ENCODE measurements around the gene MAST2.
"Not testable (repeated sequence)": the region's sequence is repeated elsewhere in the genome, so short reads cannot be mapped to it uniquely, and the experiment has no call there.

The MAST2 gene

GRCh38 chr1:45862008-45862407 lies 58.6 kb downstream of the MAST2 start:
- DNase-seq: no peak

- DNase-seq: peak; percentile 16
These were observed 59.8 kb downstream of the MAST2 start for GRCh38 chr1:45863218-45863617.

- DNase-seq: peak; percentile 39
These were observed 61.0 kb downstream of the MAST2 start for GRCh38 chr1:45864167-45865106.

- DNase-seq: no peak
These were observed 64.4 kb downstream of the MAST2 start for GRCh38 chr1:45867697-45868348.

- no peak for DNase-seq
These were observed 65.4 kb downstream of the MAST2 start for GRCh38 chr1:45868861-45869260.

GRCh38 chr1:45870500-45870899 lies 67.1 kb downstream of the MAST2 start:
- no peak for DNase-seq

- DNase-seq: not testable (repeated sequence)
These were observed 68.9 kb downstream of the MAST2 start for GRCh38 chr1:45872173-45872801.

- DNase-seq: no peak
These were observed 72.7 kb downstream of the MAST2 start for GRCh38 chr1:45876000-45876617.

- DNase-seq: no peak
These were observed 73.9 kb downstream of the MAST2 start for GRCh38 chr1:45877264-45877663.

GRCh38 chr1:45879885-45880598 lies 76.6 kb downstream of the MAST2 start:
- no peak for DNase-seq

GRCh38 chr1:45880930-45881329 lies 77.5 kb downstream of the MAST2 start:
- no peak for DNase-seq

- no peak for DNase-seq
These were observed 80.2 kb downstream of the MAST2 start for GRCh38 chr1:45883658-45884057.

- no peak for DNase-seq
These were observed 81.3 kb downstream of the MAST2 start for GRCh38 chr1:45884700-45885099.

GRCh38 chr1:45886229-45886628 lies 82.8 kb downstream of the MAST2 start:
- DNase-seq: no peak

- no peak for DNase-seq
These were observed 83.9 kb downstream of the MAST2 start for GRCh38 chr1:45887156-45887842.

GRCh38 chr1:45890078-45890477 lies 86.7 kb downstream of the MAST2 start:
- no peak for DNase-seq

- no peak for DNase-seq
These were observed 87.7 kb downstream of the MAST2 start for GRCh38 chr1:45891087-45891486.

GRCh38 chr1:45892068-45892785 lies 88.8 kb downstream of the MAST2 start:
- no peak for DNase-seq

- no peak for DNase-seq
These were observed 90.9 kb downstream of the MAST2 start for GRCh38 chr1:45894331-45894730.

- DNase-seq: no peak
These were observed 91.5 kb downstream of the MAST2 start for GRCh38 chr1:45894921-45895320.

GRCh38 chr1:45895406-45895805 lies 92.0 kb downstream of the MAST2 start:
- DNase-seq: no peak
